Muscle of leg (tissue), 11 donors: ENCODE results near the gene RHOB. TPM values are rescaled to one million over a fixed set of nuclear protein-coding genes. Genes with fewer than 3 reads are reported as not detected.
"Not testable (repeated sequence)": the region's sequence is repeated elsewhere in the genome, so short reads cannot be mapped to it uniquely, and the experiment has no call there.

Experiments used
- DNase-seq: peaks from one replicate; pipeline ENCODE4 v3.0.0; 2013
- H3K27ac ChIP-seq: one replicate; pipeline ENCODE4 v1.5.1; 2013; ENCODE audit warnings: mild to moderate bottlenecking, low read length, control low read depth
- H3K27me3 ChIP-seq: one replicate; pipeline ENCODE4 v1.6.1; 2013; ENCODE audit warnings: low read length; ENCODE audit not compliant: control insufficient read depth, insufficient read depth
- H3K36me3 ChIP-seq: one replicate; pipeline ENCODE4 v1.6.1; 2013; ENCODE audit warnings: low read length; ENCODE audit not compliant: control insufficient read depth, insufficient read depth
- H3K4me1 ChIP-seq: one replicate; pipeline ENCODE4 v1.6.1; 2013; ENCODE audit warnings: low read length; ENCODE audit not compliant: control insufficient read depth, insufficient read depth
- H3K4me3 ChIP-seq: one replicate; pipeline ENCODE4 v1.5.1; 2013; ENCODE audit warnings: low read length, control low read depth
- H3K9me3 ChIP-seq: replicated peaks from 2 replicates; pipeline ENCODE4 v1.6.1; 2013; ENCODE audit warnings: low read depth, low read length; ENCODE audit not compliant: control insufficient read depth
- WGBS: methylation state at CpG from one replicate; pipeline ENCODE4 v1.1.5; 2013; ENCODE audit warnings: missing lambda C conversion rate; ENCODE audit not compliant: insufficient coverage; 5-methylcytosine and 5-hydroxymethylcytosine counted together
- polyA plus RNA-seq, 8 donors: library from polyadenylated mRNA; unstranded; fragments of 120-200 nt; gene quantifications; one replicate each; pipeline versions ENCODE4 v1.2.1 to v1.2.3, GENCODE V29; 2013; ENCODE audit warnings: inconsistent platforms in 1 of 8, low replicate concordance in 1 of 8; ENCODE audit not compliant: insufficient read length in 8 of 8, insufficient read depth in 1 of 8
- total RNA-seq: library from RNA; stranded (reverse); fragments of 120-200 nt; gene quantifications from one replicate; pipeline ENCODE4 v1.2.4, GENCODE V29; 2013

RHOB gene
- total and polyA plus RNA-seq, 9 donors: 90.9 to 174 (median 135) TPM

GRCh38 chr2:20409039-20409438, 37.8 kb upstream of the RHOB start:
- Histone ChIP-seq H3K4me3 (no peak overlapping the region), H3K27ac (no peak overlapping the region), H3K27me3 (no peaks in the 10 kb centered on the region), H3K9me3 (peaks cover 17% of the 10 kb centered on the region), H3K36me3 (no peaks in the 10 kb centered on the region), H3K4me1 (peaks cover 5% of the 10 kb centered on the region)
- no peak for DNase-seq

DNA sequence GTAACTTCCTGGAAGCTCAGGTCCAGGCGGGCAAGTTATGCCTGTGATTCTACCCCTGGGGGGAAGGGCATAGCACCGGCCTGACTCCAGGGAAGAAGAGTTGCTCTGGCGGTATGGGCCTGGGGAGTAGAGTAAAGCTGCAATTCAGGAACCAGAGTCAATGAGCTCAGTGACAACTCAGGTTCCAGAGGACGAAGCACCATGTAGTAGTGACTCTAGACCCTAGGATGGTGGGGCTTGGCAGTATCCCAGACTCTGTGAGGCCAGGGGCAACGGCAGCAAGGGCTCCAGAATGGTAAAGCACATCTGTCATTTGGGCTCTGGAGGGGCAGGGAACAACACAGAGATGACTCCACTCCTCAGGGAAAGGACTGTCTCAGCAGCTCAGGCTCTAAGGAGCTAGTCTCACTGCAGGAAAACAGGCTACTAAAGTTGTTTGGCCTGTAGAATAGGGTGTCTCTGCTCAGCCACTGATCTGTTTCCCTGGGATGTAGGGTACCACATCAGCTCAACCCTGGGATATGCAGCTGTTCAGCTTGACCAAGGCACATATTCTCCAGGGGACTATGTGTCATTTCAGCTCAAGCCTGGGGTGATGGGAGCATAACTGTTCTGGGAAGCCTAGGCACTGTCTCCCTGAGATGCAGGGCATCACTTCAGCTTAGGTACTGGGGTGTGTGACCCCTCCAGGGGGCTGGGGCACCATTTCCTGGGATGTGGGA, 36.2 kb upstream of the RHOB start:
- WGBS: 81% methylated on average over 5 of the region's 5 CpGs
- Histone ChIP-seq H3K4me1 (peaks cover 5% of the 10 kb centered on the region), H3K27ac (peak overlapping the region; percentile 35), H3K27me3 (no peaks in the 10 kb centered on the region), H3K4me3 (no peak overlapping the region), H3K9me3 (peaks cover 17% of the 10 kb centered on the region), H3K36me3 (no peaks in the 10 kb centered on the region)
- no peak for DNase-seq

- H3K4me3 ChIP-seq: no peak overlapping the region
- peaks cover 5% of the 10 kb centered on the region for H3K4me1 ChIP-seq
- H3K27me3 ChIP-seq: no peaks in the 10 kb centered on the region
- peak; percentile 70 for DNase-seq
- H3K9me3 ChIP-seq: peaks cover 17% of the 10 kb centered on the region
- H3K27ac ChIP-seq: peak overlapping the region; percentile 35
- WGBS: no CpG with 5 or more reads among the region's 3 CpGs
- H3K36me3 ChIP-seq: no peaks in the 10 kb centered on the region
Observed at GRCh38 chr2:20411361-20411894, 35.4 kb upstream of the RHOB start.

DNA sequence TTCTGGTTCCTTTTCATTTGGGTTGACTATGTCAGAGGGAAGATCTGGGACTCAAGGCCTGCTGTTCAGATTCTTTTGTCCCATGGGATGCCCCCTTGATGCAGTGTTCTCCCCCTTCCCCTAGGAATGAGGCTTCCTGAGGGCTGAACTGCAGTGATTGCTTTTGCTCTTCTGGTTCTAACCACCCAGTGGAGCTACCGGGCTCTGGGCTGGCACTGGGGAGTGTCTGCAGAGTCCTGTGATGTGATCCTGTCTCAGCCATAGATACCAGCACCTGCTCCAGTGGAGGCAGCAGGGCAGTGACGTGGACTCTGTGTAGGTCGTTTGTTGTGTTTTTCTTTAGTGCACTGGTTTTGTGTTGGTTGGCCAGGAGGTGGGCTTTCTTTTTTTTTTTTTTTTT, 32.1 kb upstream of the RHOB start:
- H3K36me3 ChIP-seq: no peaks in the 10 kb centered on the region
- no peak overlapping the region for H3K27ac ChIP-seq
- no peak for DNase-seq
- H3K9me3 ChIP-seq: peaks cover 4% of the 10 kb centered on the region
- no peaks in the 10 kb centered on the region for H3K27me3 ChIP-seq
- H3K4me3 ChIP-seq: no peak overlapping the region
- H3K4me1 ChIP-seq: peaks cover 15% of the 10 kb centered on the region
- WGBS: 73% methylated on average over 3 of the region's 3 CpGs

DNA sequence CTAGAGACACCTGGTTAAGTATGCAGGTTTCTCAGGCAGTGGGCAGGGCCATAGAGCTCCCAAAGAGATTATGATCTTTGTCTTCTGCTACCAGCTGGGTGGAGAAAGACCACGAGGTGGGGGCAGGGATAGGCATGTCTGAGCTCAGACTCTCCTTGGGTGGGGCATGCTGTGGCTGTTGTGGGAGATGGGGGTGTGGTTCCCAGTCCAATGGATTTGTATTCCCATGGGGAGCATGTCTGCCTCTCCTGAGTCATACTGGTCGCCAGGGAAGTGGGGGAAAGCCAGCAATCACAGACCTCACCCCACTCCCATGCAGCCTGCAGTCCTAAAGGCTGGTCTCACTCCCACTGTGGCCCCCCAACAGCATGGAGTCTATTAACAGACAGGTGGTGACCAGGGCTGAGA, 31.4 kb upstream of the RHOB start:
- Histone ChIP-seq H3K27me3 (no peaks in the 10 kb centered on the region), H3K27ac (no peak overlapping the region), H3K36me3 (no peaks in the 10 kb centered on the region), H3K4me3 (no peak overlapping the region), H3K4me1 (peaks cover 19% of the 10 kb centered on the region), H3K9me3 (no peaks in the 10 kb centered on the region)
- DNase-seq: no peak
- 78% methylated on average over 1 of the region's 2 CpGs for WGBS

- no peak overlapping the region for H3K4me3 ChIP-seq
- no peak overlapping the region for H3K27ac ChIP-seq
- WGBS: no CpG with 5 or more reads among the region's 1 CpG
- H3K4me1 ChIP-seq: peaks cover 26% of the 10 kb centered on the region
- no peaks in the 10 kb centered on the region for H3K27me3 ChIP-seq
- no peak for DNase-seq
- H3K36me3 ChIP-seq: no peaks in the 10 kb centered on the region
- no peaks in the 10 kb centered on the region for H3K9me3 ChIP-seq
Observed at GRCh38 chr2:20416723-20417122, 30.2 kb upstream of the RHOB start.

GRCh38 chr2:20417230-20417821, 29.5 kb upstream of the RHOB start:
- no CpG with 5 or more reads among the region's 5 CpGs for WGBS
- not testable (repeated sequence) for H3K36me3 ChIP-seq, H3K27ac ChIP-seq, DNase-seq, H3K4me3 ChIP-seq, H3K9me3 ChIP-seq, H3K27me3 ChIP-seq
- peaks cover 32% of the 10 kb centered on the region for H3K4me1 ChIP-seq

DNA sequence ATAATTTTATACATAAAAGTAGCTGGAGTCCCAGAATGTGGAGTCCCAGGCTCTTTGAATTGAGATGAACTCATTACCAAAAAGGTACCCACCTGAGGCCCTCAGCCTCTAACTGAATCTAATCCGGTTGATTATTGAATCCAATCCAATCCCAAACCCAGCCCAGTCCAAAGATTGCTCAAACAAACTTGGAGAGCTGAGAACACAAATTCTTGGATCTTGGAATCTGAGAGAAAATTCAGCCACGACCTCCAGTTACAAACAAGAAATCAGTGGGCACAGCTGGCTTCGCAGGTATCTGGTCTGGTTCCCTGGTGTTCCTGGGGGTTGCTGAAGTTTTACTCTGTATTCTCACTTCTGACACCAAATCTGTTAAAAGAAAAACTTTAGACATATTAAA, 28.4 kb upstream of the RHOB start:
- Histone ChIP-seq H3K4me3 (no peak overlapping the region), H3K9me3 (no peaks in the 10 kb centered on the region), H3K4me1 (peaks cover 44% of the 10 kb centered on the region), H3K36me3 (no peaks in the 10 kb centered on the region), H3K27ac (peak overlapping the region; percentile 77), H3K27me3 (no peaks in the 10 kb centered on the region)
- WGBS: no CpG with 5 or more reads among the region's 3 CpGs
- DNase-seq: no peak

DNA sequence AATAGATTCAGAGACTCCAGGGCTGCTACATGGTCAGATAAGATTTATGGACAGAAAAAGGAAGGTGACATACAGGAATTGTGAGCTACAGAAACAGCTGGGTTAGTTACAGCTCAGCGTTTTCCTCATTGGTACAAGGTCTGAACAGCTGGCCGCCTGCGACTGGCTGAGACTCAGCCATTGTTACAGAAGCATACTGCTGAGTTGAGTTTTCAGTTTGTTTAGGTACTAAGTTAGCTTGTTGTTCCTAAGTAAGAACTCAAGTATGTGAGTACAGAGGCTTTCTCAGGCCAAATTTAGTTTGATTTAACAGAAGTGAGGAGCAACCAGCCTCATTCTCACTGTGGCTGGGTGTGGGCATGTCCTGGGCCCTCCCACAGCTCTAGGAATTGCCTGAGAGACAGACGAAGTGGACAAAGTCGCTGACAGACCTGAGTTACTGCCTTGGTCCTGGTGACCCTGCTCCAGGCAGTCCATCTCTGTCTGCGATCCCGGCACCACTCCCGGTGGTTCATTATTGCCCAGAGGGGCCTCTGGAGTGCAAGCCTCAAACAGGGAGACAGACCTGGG, 27.8 kb upstream of the RHOB start:
- peak overlapping the region; percentile 77 for H3K27ac ChIP-seq
- H3K36me3 ChIP-seq: no peaks in the 10 kb centered on the region
- no peak overlapping the region for H3K4me3 ChIP-seq
- no peaks in the 10 kb centered on the region for H3K9me3 ChIP-seq
- 21% methylated on average over 8 of the region's 8 CpGs for WGBS
- H3K4me1 ChIP-seq: peaks cover 48% of the 10 kb centered on the region
- DNase-seq: peak; percentile 83
- H3K27me3 ChIP-seq: no peaks in the 10 kb centered on the region

GRCh38 chr2:20419752-20420151, 27.1 kb upstream of the RHOB start:
- Histone ChIP-seq H3K4me3 (no peak overlapping the region), H3K27ac (peak overlapping the region; percentile 77), H3K4me1 (peaks cover 51% of the 10 kb centered on the region), H3K36me3 (no peaks in the 10 kb centered on the region), H3K9me3 (no peaks in the 10 kb centered on the region), H3K27me3 (no peaks in the 10 kb centered on the region)
- no peak for DNase-seq
- 78% methylated on average over 7 of the region's 9 CpGs for WGBS
